Sigmoid colon (tissue), 7 donors: Measurements from ENCODE around the gene RNU1-3. TPM values are rescaled to one million over a fixed set of nuclear protein-coding genes. Genes with fewer than 3 reads are reported as not detected.
"Not testable (repeated sequence)": the region's sequence is repeated elsewhere in the genome, so short reads cannot be mapped to it uniquely, and the experiment has no call there.

Source experiments
- DNase-seq: peaks from one replicate; pipeline ENCODE4 v3.0.0-alpha.2; 2019
- H3K27ac ChIP-seq, 4 donors: fragments of 200-600 bp; sonication (generic); one replicate each; pipeline ENCODE4 v1.5.1; 2016 to 2019; ENCODE audit warnings: mild to moderate bottlenecking in 1 of 4
- H3K27me3 ChIP-seq, 3 donors: fragments of 200-600 bp; sonication (generic); one replicate each; pipeline ENCODE4 v1.5.1; 2019; ENCODE audit warnings: mild to moderate bottlenecking in 1 of 3
- H3K36me3 ChIP-seq, 4 donors: fragments of 200-600 bp; sonication (generic); one replicate each; pipeline ENCODE4 v1.5.1; 2016 to 2019
- H3K4me1 ChIP-seq, 4 donors: fragments of 200-600 bp; sonication (generic); one replicate each; pipeline ENCODE4 v1.5.1; 2017 to 2019
- H3K4me3 ChIP-seq, 4 donors: fragments of 200-600 bp; sonication (generic); one replicate each; pipeline ENCODE4 v1.5.1; 2017 to 2019; ENCODE audit warnings: mild to moderate bottlenecking in 2 of 4, moderate library complexity in 1 of 4
- H3K9me3 ChIP-seq, 4 donors: fragments of 200-600 bp in 3 of 4; sonication (generic) in 3 of 4; one replicate each; pipeline versions ENCODE4 v1.5.1 to v1.6.1; 2013 to 2019
- CTCF ChIP-seq, 4 experiments: fragments of 450-650 bp in 3 of 4; fragments of 200-600 bp in 1 of 4; IDR thresholded peaks; one replicate each; pipeline ENCODE4 v1.5.1; 2016 to 2019; ENCODE audit warnings: antibody characterized with exemption in 4 of 4, mild to moderate bottlenecking in 3 of 4, moderate library complexity in 2 of 4
- EP300 ChIP-seq, 4 donors: sonication (generic); formaldehyde crosslinking; IDR thresholded peaks; one replicate each; pipeline ENCODE4 v1.6.1; 2017; ENCODE audit warnings: antibody characterized with exemption in 4 of 4
- POLR2A ChIP-seq, 2 donors: fragments of 450-650 bp; IDR thresholded peaks; one replicate each; pipeline ENCODE4 v1.6.1; 2016; ENCODE audit warnings: antibody characterized with exemption in 2 of 2, mild to moderate bottlenecking in 2 of 2, moderate library complexity in 2 of 2
- POLR2AphosphoS5 ChIP-seq, 4 donors: sonication (generic); formaldehyde crosslinking; IDR thresholded peaks; one replicate each; pipeline ENCODE4 v1.6.1; 2017; ENCODE audit warnings: antibody characterized with exemption in 4 of 4
- WGBS, 2 donors: extraction: QIAGEN DNeasy Blood & Tissue Kit; methylation state at CpG; one replicate each; pipeline ENCODE4 v1.1.7; 2013; 5-methylcytosine and 5-hydroxymethylcytosine counted together
- intact Hi-C: fragments of 100-400 bp; cut with DNase I; formaldehyde crosslinking; loops from one replicate; pipeline ENCODE4 v1.15.1; 2023
- polyA plus RNA-seq, 3 donors: library from polyadenylated mRNA; stranded (reverse); fragments of 200-250 nt; gene quantifications; one replicate each; pipeline ENCODE4 v1.2.3, GENCODE V29; 2013
- total RNA-seq, 4 donors: library from RNA; depleted of rRNA; stranded (reverse); fragments of >200 nt; gene quantifications; one replicate each; pipeline ENCODE4 v1.1.0, GENCODE V29; 2016
- donor health status: healthy with polysubstance abuse.
- donor health status: Bipolar disorder and iron deficiency.
- donor health status: healthy.

Gene RNU1-3
- total and polyA plus RNA-seq, 7 donors: under 0.01 TPM; not detected in 3

GRCh38 chr1:16630661-16631247 lies 36.0 kb downstream of the RNU1-3 start:
- Histone ChIP-seq H3K9me3 (no peaks in the 10 kb centered on the region), H3K36me3 (peaks cover 51 to 92% (median 66%) of the 10 kb centered on the region in 4 donors), H3K27ac (no peak overlapping the region), H3K4me3 (no peak overlapping the region), H3K4me1 (no peaks in the 10 kb centered on the region), H3K27me3 (no peaks in the 10 kb centered on the region)
- intact Hi-C loops: no loop called here
- WGBS, 2 donors: 96% methylated on average over 36 of the region's 36 CpGs
- TF ChIP-seq CTCF (IDR thresholded peaks at IDR 0.05) (no peak), POLR2A (IDR thresholded peaks at IDR 0.05) (no peak), EP300 (IDR thresholded peaks at IDR 0.05) (no peak), POLR2AphosphoS5 (IDR thresholded peaks at IDR 0.05) (no peak)
- DNase-seq: peak; percentile 73

GRCh38 chr1:16629916-16630530 lies 36.7 kb downstream of the RNU1-3 start:
- H3K4me1 ChIP-seq, intact Hi-C loops, H3K27me3 ChIP-seq, H3K4me3 ChIP-seq, H3K27ac ChIP-seq, H3K9me3 ChIP-seq: not testable (repeated sequence)
- peaks cover 56 to 99% (median 71%) of the 10 kb centered on the region in 4 donors for H3K36me3 ChIP-seq
- DNase-seq: peak; percentile 77
- 97% methylated on average over 21 of the region's 21 CpGs for WGBS, 2 donors

GRCh38 chr1:16628361-16629111 lies 38.2 kb downstream of the RNU1-3 start:
- Histone ChIP-seq H3K4me3 (no peak overlapping the region), H3K9me3 (no peaks in the 10 kb centered on the region), H3K27me3 (no peaks in the 10 kb centered on the region), H3K4me1 (no peaks in the 10 kb centered on the region), H3K27ac (no peak overlapping the region), H3K36me3 (peaks cover 61 to 99% (median 75%) of the 10 kb centered on the region in 4 donors)
- 92 to 93% methylated on average over 19 of the region's 19 CpGs for WGBS, 2 donors
- TF ChIP-seq CTCF (IDR thresholded peaks at IDR 0.05) (no peak), EP300 (IDR thresholded peaks at IDR 0.05) (no peak), POLR2A (IDR thresholded peaks at IDR 0.05) (no peak), POLR2AphosphoS5 (IDR thresholded peaks at IDR 0.05) (no peak)
- peak; percentile 79 for DNase-seq
- intact Hi-C loops: no loop called here

- intact Hi-C loops, H3K9me3 ChIP-seq, H3K4me3 ChIP-seq, H3K27me3 ChIP-seq, H3K27ac ChIP-seq, DNase-seq, H3K4me1 ChIP-seq: not testable (repeated sequence)
- 92% methylated on average over 15 of the region's 15 CpGs for WGBS, 2 donors
- H3K36me3 ChIP-seq: peaks cover 51 to 99% (median 69%) of the 10 kb centered on the region in 4 donors
These were observed 40.3 kb downstream of the RNU1-3 start for GRCh38 chr1:16626409-16626983.

- 90 to 92% methylated on average over 25 of the region's 25 CpGs for WGBS, 2 donors
- Histone ChIP-seq H3K4me3 (no peak overlapping the region), H3K36me3 (peaks cover 44 to 91% (median 62%) of the 10 kb centered on the region in 4 donors), H3K27me3 (no peaks in the 10 kb centered on the region), H3K4me1 (peaks cover 0 to 5% (median 3%) of the 10 kb centered on the region in 4 donors), H3K27ac (no peak overlapping the region), H3K9me3 (no peaks in the 10 kb centered on the region)
- TF ChIP-seq POLR2AphosphoS5 (IDR thresholded peaks at IDR 0.05): no peak
- no peak for TF ChIP-seq POLR2A (IDR thresholded peaks at IDR 0.05)
- TF ChIP-seq EP300 (IDR thresholded peaks at IDR 0.05): no peak
- TF ChIP-seq CTCF (IDR thresholded peaks at IDR 0.05): no peak
- peak; percentile 78 for DNase-seq
- intact Hi-C loops: no loop called here
These were observed 41.0 kb downstream of the RNU1-3 start for GRCh38 chr1:16625497-16626408.

GRCh38 chr1:16623812-16624719 lies 42.7 kb downstream of the RNU1-3 start:
- H3K27me3 ChIP-seq, H3K27ac ChIP-seq, H3K4me1 ChIP-seq, H3K4me3 ChIP-seq, intact Hi-C loops, H3K9me3 ChIP-seq: not testable (repeated sequence)
- DNase-seq: peak; percentile 84
- H3K36me3 ChIP-seq: peaks cover 31 to 74% (median 53%) of the 10 kb centered on the region in 4 donors
- WGBS, 2 donors: 23 to 69% methylated on average over 27 of the region's 27 CpGs

GRCh38 chr1:16623337-16623736 lies 43.4 kb downstream of the RNU1-3 start:
- H3K4me1 ChIP-seq, H3K27ac ChIP-seq, H3K4me3 ChIP-seq, H3K27me3 ChIP-seq, intact Hi-C loops, H3K9me3 ChIP-seq: not testable (repeated sequence)
- peak; percentile 72 for DNase-seq
- H3K36me3 ChIP-seq: peaks cover 31 to 73% (median 47%) of the 10 kb centered on the region in 4 donors
- 42 to 79% methylated on average over 7 of the region's 7 CpGs for WGBS, 2 donors
